Testis (tissue), 3 donors: ENCODE data around the gene EXOC6. TPM values are rescaled to one million over a fixed set of nuclear protein-coding genes. Genes with fewer than 3 reads are reported as not detected.

Source experiments
- DNase-seq: peaks from one replicate; pipeline ENCODE4 v3.0.0-alpha.2; 2019
- H3K27ac ChIP-seq, 2 donors: fragments of 200-600 bp; sonication (generic); one replicate each; pipeline ENCODE4 v1.5.1; 2019
- H3K27me3 ChIP-seq: fragments of 200-600 bp; sonication (generic); one replicate; pipeline ENCODE4 v1.5.1; 2019
- H3K36me3 ChIP-seq: fragments of 200-600 bp; sonication (generic); one replicate; pipeline ENCODE4 v1.5.1; 2017; ENCODE audit warnings: low read depth; ENCODE audit errors: missing control alignments
- H3K4me1 ChIP-seq: fragments of 200-600 bp; sonication (generic); one replicate; pipeline ENCODE4 v1.5.1; 2019
- H3K4me3 ChIP-seq, 2 donors: fragments of 200-600 bp; sonication (generic); one replicate each; pipeline ENCODE4 v1.5.1; 2017 to 2019
- H3K9me3 ChIP-seq: fragments of 200-600 bp; sonication (generic); one replicate; pipeline ENCODE4 v1.5.1; 2017
- POLR2A ChIP-seq: fragments of 450-650 bp; IDR thresholded peaks from one replicate; pipeline ENCODE4 v1.6.1; 2017; ENCODE audit warnings: antibody characterized with exemption, mild to moderate bottlenecking, moderate library complexity
- WGBS, 2 donors: methylation state at CpG; one replicate each; pipeline ENCODE4 v1.1.5; 2018; 5-methylcytosine and 5-hydroxymethylcytosine counted together
- intact Hi-C: fragments of 100-400 bp; cut with DNase I; formaldehyde crosslinking; loops from one replicate; pipeline ENCODE4 v1.15.1; 2023; ENCODE audit warnings: low total_unique reads
- polyA plus RNA-seq: library from polyadenylated mRNA; stranded (reverse); fragments of 350-450 nt; fragmentation: Illumina TruSeq; extraction: RNeasy Lipid Tissue Mini Kit (QIAGEN cat#74804); gene quantifications from one replicate; pipeline ENCODE4 v1.2.3, GENCODE V29; 2014; ENCODE audit warnings: low read depth, low replicate concordance; ENCODE audit not compliant: insufficient read depth
- total RNA-seq, 2 donors: library from RNA; depleted of rRNA; stranded (reverse); fragments of >200 nt; gene quantifications; one replicate each; pipeline ENCODE4 v1.2.3, GENCODE V29; 2016
- TF ChIP-seq, protein P1 (sequence below), 3 experiments: fragments of 450-650 bp in 2 of 3; fragments of 200-600 bp in 1 of 3; sonication (generic) in 1 of 3; IDR thresholded peaks; one replicate each; pipeline ENCODE4 v1.5.1; 2016 to 2019; ENCODE audit warnings: antibody characterized with exemption in 3 of 3, mild to moderate bottlenecking in 2 of 3, moderate library complexity in 1 of 3

EXOC6 gene
- total and polyA plus RNA-seq, 3 donors from 2014 or later = 13.3 to 38.5 (median 28.0) TPM

DNA sequence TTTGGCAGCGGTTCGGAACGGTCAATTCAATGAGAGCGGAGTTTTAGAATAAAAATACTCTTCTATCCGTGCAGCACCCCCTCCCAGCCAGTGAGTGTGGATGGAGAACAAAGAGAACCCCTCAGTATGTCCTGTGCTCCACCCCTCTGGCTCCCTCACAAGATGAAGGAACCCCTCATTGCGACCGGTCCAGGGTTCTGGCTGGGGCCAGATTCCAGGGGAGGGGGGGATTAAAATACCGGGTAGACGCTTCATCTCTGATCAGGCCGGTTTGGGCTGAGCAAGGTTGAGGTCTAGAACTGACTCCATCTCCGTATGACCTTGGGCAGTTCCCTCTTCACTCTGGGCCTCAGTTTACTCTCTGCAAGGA is 218.2 kb downstream of the EXOC6 start:
- Histone ChIP-seq H3K27ac (no peak overlapping the region), H3K9me3 (no peaks in the 10 kb centered on the region), H3K27me3 (no peaks in the 10 kb centered on the region), H3K36me3 (no peaks in the 10 kb centered on the region), H3K4me3 (no peak overlapping the region), H3K4me1 (peaks cover 20% of the 10 kb centered on the region)
- intact Hi-C loops = no loop called here
- WGBS, 2 donors = 46 to 50% methylated on average over 11 of the region's 11 CpGs
- DNase-seq = no peak
- TF ChIP-seq POLR2A = no peak
- TF ChIP-seq, protein P1, sequence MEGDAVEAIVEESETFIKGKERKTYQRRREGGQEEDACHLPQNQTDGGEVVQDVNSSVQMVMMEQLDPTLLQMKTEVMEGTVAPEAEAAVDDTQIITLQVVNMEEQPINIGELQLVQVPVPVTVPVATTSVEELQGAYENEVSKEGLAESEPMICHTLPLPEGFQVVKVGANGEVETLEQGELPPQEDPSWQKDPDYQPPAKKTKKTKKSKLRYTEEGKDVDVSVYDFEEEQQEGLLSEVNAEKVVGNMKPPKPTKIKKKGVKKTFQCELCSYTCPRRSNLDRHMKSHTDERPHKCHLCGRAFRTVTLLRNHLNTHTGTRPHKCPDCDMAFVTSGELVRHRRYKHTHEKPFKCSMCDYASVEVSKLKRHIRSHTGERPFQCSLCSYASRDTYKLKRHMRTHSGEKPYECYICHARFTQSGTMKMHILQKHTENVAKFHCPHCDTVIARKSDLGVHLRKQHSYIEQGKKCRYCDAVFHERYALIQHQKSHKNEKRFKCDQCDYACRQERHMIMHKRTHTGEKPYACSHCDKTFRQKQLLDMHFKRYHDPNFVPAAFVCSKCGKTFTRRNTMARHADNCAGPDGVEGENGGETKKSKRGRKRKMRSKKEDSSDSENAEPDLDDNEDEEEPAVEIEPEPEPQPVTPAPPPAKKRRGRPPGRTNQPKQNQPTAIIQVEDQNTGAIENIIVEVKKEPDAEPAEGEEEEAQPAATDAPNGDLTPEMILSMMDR (IDR thresholded peaks at IDR 0.05) = no peak

DNA sequence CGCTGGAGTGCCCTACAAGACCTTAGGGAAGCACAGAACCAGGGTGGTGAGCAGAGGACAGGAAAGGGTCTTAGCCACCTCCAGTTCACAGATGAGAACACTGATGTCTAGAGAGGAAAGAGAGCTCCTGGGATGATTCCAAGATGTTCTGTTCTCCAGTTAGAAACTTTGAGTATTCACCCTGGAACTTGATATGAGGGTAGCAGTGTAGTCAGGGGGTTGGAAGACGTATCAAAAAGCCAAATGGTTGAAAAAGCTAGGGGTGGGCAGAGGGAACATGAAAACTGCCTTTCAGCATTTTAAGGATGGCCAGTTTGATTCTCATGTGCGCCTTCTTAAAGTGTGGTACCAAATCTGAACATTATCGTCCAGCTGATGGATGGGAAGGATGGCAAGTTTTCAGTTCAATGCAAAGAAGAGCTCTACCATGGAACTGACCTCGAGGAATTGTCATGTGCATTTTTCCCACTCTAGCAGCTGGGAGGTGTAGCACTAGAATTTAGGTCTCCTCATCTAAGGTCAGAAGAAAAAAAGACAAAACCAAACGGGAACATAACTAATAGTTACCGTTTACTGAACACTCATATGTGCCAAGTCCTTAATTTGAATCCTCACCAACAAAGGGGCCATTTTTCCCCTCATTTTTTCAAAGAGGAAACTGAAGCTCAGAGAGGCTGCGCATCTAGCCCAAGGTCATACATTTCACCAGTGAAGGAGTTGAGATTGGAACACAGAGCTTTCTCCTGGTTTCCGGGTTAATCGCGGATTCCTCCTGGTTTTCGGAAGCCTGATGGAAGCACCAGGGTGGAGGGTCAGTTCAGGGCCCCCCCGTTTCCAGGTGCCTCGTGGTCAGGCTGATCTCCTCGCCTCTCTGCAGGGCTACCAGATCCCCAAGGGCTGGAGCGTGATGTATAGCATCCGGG is 219.4 kb downstream of the EXOC6 start:
- DNase-seq = no peak
- H3K27ac ChIP-seq = no peak overlapping the region
- TF ChIP-seq, protein P1 (IDR thresholded peaks at IDR 0.05) = no peak
- no peak for TF ChIP-seq POLR2A
- intact Hi-C loops = no loop called here
- H3K4me3 ChIP-seq = peak overlapping the region in 1 of 2 donors; percentile 38
- WGBS, 2 donors = 23 to 25% methylated on average over 12 to 17 of the region's 17 CpGs
- H3K4me1 ChIP-seq = peaks cover 22% of the 10 kb centered on the region
- H3K27me3 ChIP-seq = no peaks in the 10 kb centered on the region
- no peaks in the 10 kb centered on the region for H3K36me3 ChIP-seq
- no peaks in the 10 kb centered on the region for H3K9me3 ChIP-seq

DNA sequence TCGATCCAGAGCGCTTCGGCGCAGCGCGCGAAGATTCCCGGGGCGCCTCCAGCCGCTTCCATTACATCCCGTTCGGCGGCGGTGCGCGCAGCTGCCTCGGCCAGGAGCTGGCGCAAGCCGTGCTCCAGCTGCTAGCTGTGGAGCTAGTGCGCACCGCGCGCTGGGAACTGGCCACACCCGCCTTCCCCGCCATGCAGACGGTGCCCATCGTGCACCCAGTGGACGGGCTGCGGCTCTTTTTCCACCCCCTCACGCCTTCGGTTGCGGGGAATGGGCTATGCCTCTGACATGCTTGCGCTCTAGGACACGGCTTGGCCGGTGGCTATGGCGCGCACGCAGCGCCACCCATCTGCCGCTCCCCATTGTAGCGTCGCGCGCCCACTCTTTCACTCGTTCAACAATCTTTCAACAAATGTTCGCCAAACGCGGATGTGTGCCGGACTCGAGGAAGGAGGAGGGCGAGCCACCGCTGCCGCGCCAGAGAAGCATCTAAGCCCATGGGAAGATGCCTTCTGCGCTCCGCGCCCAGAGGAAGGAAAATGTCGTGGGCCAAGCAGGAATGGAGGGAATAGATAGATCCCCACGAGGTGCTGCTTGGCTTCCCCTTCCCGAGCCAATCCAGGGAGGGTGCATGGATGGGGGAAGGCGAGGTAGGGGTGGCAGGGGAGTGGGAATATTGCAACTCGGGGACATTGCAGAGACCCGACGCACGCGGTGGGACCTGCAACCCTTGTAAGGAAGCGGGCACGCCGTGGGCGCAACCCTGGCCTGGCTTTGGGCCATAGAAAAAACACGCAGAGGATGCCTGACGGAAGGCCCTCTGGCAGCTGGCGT is 220.3 kb downstream of the EXOC6 start:
- no peak for DNase-seq
- intact Hi-C loops = no loop called here

DNA sequence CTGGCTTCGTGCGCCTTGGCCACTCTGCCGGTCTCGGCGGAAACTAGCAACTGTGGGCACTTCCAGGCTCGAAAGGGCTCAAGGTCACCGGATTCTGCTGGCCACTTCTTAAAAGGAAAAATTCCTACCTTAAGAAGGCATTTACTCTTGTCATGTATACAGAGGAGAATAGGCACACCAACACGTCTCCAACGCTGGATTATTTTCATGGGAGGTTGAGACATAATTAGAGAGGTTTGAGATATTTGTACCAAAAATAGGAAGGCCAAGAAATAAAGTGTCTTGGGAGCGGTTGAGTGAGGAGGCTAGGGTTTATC is 220.9 kb downstream of the EXOC6 start:
- H3K4me3 ChIP-seq = no peak overlapping the region
- no peak for TF ChIP-seq POLR2A
- TF ChIP-seq, protein P1 (IDR thresholded peaks at IDR 0.05) = no peak
- intact Hi-C loops = no loop called here
- no peak for DNase-seq
- peaks cover 36% of the 10 kb centered on the region for H3K4me1 ChIP-seq
- no peaks in the 10 kb centered on the region for H3K9me3 ChIP-seq
- no peaks in the 10 kb centered on the region for H3K27me3 ChIP-seq
- H3K27ac ChIP-seq = no peak overlapping the region
- H3K36me3 ChIP-seq = no peaks in the 10 kb centered on the region
- 35 to 40% methylated on average over 8 to 10 of the region's 10 CpGs for WGBS, 2 donors

More for the DNA sequence above, 220.3 kb downstream of the EXOC6 start:
- no peak for TF ChIP-seq POLR2A
- TF ChIP-seq, protein P1 (IDR thresholded peaks at IDR 0.05) = peak in 1 of 3 experiments; percentile 14
- 3 to 9% methylated on average over 39 to 73 of the region's 73 CpGs for WGBS, 2 donors
- no peaks in the 10 kb centered on the region for H3K27me3 ChIP-seq
- H3K4me1 ChIP-seq = peaks cover 30% of the 10 kb centered on the region
- no peak overlapping the region for H3K27ac ChIP-seq
- no peaks in the 10 kb centered on the region for H3K9me3 ChIP-seq
- H3K36me3 ChIP-seq = no peaks in the 10 kb centered on the region
- H3K4me3 ChIP-seq = peak overlapping the region in 1 of 2 donors; percentile 38
